GM18502 (cell line): Measurements from ENCODE around the gene UGT1A9.
"Not testable (repeated sequence)": the region's sequence is repeated elsewhere in the genome, so short reads cannot be mapped to it uniquely, and the experiment has no call there.

Experiments used
- ATAC-seq: cut with Tn5 transposase; IDR thresholded peaks from one replicate; pipeline ENCODE4 v1.9.1; 2021; ENCODE audit warnings: mild to moderate bottlenecking; ENCODE audit not compliant: unreplicated experiment, poor library complexity

UGT1A9 gene

GRCh38 chr2:233679196-233679595, 7.5 kb downstream of the UGT1A9 start:
- no peak for ATAC-seq

DNA sequence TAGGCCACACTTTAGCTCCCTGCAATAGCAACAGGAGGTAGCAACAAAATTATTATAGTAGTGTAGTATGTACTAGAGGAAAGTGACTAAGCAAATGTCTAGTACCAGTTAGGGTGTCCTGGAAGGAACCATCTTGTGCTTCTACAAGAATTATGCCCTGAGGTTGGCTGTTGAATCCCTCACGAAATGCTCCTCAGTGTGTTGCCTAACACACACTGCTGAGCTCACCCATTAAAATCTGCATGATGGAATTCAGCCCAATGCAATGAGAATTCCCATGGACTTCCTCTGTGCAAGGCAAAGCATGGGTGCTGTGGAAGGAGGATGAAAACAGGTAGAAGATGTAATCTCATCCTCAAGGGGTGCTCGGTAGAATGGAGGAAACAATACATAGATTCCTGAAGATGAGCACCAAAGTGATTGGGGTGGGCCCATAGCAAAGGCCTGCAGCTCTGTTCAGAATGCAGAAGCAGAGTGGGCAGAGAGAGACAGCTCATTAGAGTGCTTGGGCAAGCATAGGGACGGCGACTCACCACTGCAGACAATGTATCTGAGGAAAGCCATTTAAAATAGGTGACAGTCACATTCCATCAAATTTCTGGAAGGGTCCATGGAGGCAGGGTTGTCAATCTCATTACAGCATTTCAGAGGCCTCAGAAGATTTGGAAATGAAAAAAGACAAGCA, 8.8 kb downstream of the UGT1A9 start:
- no peak for ATAC-seq

GRCh38 chr2:233681521-233682099, 9.9 kb downstream of the UGT1A9 start, which contains the start of gene UGT1A7:
Gene UGT1A7, plus strand, starts transcription at chr2:233681901. Its CDS starts 37 bp downstream, at chr2:233681938.
- ATAC-seq, result no peak

GRCh38 chr2:233684640-233685039, 12.9 kb downstream of the UGT1A9 start:
- ATAC-seq, result no peak

DNA sequence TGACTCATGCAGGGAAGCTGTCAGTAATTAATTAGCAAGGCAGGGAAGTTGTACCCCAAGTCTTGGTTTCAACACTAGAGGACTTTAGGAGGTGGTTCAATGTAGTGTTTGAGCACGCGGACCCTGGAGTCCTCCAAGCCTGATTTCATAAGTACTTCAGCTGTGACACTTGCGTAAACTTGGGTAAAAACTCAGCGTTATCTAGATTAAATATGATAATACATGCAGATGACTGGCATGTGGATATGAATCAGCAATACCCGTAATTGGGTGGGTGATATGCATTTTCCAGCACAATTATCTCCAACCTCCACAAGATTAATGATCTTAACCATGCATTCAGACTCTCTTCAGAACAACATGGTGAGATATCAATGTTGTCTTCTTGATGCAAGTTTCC, 15.2 kb downstream of the UGT1A9 start:
- ATAC-seq, result no peak

- ATAC-seq, result no peak
Measured at GRCh38 chr2:233688341-233688740, 16.6 kb downstream of the UGT1A9 start.

GRCh38 chr2:233689031-233689430, 17.3 kb downstream of the UGT1A9 start:
- no peak for ATAC-seq

GRCh38 chr2:233689501-233689900, 17.8 kb downstream of the UGT1A9 start:
- no peak for ATAC-seq

- ATAC-seq, result no peak
Measured at GRCh38 chr2:233690444-233690843, 18.7 kb downstream of the UGT1A9 start.

GRCh38 chr2:233691443-233692433, 20.0 kb downstream of the UGT1A9 start:
- no peak for ATAC-seq

DNA sequence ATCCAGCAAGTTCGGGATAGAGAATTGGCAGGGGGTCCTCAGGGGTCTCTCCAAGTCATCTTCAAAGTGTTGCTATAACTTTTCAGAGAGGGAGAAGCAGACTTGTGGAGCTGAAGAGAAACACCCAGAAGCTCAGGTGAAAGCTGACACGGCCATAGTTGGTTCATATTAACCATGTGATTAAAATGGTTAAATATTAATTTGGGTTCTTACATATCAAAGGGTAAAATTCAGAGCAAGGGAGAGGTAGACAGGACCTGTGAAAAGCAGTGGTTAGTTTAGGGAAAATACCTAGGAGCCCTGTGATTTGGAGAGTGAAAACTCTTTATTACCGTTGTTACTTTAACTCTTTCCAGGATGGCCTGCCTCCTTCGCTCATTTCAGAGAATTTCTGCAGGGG, 20.9 kb downstream of the UGT1A9 start, which contains the start of gene UGT1A6:
UGT1A6 (plus strand) TSS at position 243 of the 400 bp plus-strand sequence; CDS start at position 358, 115 bp downstream.
- no peak for ATAC-seq

DNA sequence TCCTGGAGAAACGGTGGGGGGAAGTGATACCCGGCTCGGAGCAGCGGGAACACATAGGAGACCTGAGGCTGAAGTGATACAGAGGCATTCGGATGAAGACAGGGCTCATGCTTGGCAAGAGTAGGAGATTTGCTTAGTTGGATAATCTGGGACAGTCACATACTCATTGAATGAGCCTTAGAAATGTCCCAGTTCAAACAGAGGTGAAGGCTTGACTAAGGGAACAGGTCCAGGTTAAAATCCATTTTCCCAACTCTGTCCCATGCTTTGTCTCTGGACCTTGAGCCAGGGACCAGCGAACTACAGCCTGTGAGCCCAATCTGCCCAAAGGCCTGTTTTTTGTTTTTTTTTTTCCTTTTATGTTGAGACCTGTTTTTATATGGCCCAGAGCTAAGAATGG, 22.3 kb downstream of the UGT1A9 start:
- ATAC-seq, result no peak

DNA sequence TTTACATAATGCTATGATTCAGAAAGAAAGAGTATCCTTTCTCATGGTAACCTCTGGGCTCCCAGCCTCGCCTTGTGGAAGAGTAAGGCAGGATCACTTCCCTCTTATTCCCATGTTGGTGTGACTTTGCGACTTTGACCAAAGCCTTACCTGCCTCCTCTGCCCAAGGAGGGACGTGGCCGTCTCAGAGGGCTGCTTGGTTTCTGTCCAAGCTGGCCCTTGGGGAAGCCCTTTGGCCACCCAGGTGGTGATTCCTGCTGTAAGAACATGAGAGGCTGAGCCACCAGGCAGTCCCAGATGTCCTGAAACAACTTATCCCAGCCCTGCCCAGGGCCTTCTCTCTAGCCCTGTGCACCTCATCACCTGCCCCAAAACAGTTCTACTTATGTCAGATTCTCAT, 27.0 kb downstream of the UGT1A9 start:
- no peak for ATAC-seq

GRCh38 chr2:233699424-233700027, 27.8 kb downstream of the UGT1A9 start:
- no peak for ATAC-seq

DNA sequence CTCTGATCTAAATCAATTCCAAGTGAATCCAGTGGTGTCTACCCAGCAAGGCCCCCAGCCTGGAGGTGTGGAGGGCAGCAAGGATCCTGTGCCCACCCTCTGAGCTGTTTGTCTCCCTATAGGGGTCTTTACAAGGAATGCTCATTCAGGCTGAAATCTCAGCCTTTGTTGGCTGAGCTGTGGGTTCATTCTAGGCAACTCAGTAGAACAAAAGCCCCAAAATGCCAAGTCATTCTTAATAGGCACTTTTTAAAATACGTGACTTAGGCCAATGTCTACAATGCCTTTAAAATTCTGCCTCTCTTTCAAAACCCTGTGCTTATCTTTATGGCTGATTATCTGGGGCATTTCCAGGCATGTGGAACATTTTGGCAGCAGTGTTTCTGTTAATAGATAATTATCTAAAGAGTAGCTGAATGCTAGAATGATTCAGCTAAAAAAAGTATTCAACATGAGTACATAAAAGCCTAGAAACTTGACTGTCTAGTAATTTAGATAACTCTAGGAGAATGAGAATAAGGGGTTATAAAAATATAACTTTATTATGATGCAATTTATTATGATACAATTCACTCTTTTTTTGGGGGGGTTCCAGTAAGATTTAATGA, 28.4 kb downstream of the UGT1A9 start:
- ATAC-seq, result no peak

GRCh38 chr2:233700842-233701241, 29.1 kb downstream of the UGT1A9 start:
- not testable (repeated sequence) for ATAC-seq

DNA sequence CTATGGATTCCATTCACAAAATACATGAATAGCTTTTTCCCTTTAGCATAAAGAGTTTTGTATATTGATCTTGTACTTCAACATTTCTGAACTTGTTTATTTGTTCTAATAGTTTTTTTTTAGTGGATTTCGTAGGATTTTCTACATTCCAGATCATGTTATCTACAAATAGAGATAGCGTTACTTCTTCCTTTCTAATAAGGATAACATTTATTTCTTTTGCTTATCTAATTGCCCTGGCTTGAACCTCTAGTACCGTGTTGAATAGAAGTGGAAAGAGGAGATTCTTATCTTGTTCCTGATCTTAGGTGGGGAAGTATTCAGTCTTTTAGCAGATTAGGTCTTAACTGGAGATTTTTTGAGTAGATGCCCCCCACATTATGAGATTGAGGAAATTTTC, 30.5 kb downstream of the UGT1A9 start:
- no peak for ATAC-seq

GRCh38 chr2:233705911-233706506, 34.3 kb downstream of the UGT1A9 start:
- ATAC-seq, result no peak

DNA sequence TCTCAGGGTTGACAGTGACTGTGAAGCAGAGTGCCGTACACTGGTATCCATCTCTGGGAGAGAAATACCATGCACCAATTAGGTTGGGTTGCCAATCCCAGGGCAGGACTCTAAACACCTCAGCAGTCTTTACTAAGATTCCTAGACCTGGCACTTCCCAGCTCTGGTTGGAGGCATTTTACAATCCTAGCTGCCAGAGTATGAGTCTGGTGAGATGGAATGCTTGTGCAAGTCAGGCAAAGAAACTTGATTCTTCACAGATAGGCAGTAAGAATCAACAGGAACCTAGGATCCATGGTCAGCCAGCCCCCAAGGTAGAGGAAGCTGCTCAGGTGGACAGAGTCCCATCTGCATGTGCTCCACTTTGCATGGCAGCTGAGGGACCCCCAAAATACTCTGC, 35.0 kb downstream of the UGT1A9 start:
- no peak for ATAC-seq
